Posterior cingulate gyrus (tissue), 11 donors: ENCODE data around the gene SLC48A1.
A peak's percentile ranks its signal among the peaks of the same experiment; 100 is the strongest.

ENCODE experiments used
- DNase-seq, 10 donors: peaks; one replicate each; pipeline versions ENCODE4 v3.0.0 to v3.0.0-alpha.2; 2020 to 2021; ENCODE audit warnings: mixed read lengths in 3 of 10
- intact Hi-C: fragments of 100-400 bp; cut with DNase I; formaldehyde crosslinking; loops from one replicate; pipeline ENCODE4 v1.15.1; 2023

SLC48A1 gene

DNA sequence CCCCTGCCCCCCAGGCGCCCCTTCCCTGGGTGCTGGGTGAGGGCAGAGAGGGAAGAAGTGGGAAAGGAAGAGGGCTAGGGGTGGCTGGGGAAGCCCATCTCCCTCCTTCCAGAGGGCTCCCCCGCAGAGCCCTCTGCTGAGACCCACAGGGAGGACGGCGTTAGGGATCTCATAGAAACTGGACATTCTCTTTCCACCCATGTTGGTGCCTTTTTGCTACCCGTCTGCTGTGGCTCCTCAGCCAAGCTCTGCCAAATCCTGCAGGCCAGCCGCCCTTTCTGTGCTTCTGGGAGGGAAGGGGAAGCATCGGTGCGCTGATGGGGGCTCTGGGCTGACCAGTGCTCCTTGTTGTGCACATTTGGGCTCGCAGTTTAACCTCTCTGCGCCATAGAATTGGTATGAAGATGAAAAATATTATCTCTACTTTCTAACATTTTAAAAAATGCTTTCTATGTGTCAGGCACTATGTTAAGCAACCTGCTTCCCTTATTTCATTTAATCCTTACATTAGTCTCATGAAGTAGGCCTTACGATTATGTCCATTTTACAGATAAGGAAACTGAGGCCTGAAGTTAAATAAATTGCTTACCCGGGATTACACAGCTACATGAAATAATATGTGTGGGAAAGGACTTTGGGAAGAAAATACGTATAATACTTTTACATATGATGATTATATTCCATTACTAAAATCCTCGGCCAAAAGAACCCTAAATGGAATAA is 981 bp downstream of the SLC48A1 start:
- peak in 3 of 10 donors; percentile 5 to 72 (median 71) for DNase-seq
- intact Hi-C loops: no loop called here

DNA sequence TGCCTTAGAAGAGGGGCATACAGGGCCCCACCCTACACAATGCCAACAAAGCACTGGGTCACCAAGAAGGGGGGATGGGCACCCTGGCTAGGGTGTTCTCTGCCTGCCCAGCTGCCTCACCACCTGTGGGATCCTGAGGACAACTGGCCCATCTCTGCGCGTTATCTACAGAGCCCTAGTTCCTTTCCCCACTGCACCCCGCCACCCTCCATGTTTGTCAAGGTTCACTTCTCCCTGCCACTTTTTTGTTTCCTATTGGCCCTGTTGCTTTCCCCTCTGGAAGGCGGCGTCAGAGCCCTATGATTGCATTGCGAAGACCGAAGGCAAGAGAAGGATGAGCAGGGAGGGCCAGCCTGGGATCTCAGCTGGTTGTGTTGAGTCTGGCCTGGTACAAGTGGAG is 1.6 kb downstream of the SLC48A1 start:
- intact Hi-C loops: no loop called here
- DNase-seq: peak in 4 of 10 donors; percentile 11 to 69 (median 54)

- peak in 6 of 10 donors; percentile 47 to 92 (median 68) for DNase-seq
- intact Hi-C loops: no loop called here
These were observed 2.3 kb downstream of the SLC48A1 start for GRCh38 chr12:47775100-47775911.

DNA sequence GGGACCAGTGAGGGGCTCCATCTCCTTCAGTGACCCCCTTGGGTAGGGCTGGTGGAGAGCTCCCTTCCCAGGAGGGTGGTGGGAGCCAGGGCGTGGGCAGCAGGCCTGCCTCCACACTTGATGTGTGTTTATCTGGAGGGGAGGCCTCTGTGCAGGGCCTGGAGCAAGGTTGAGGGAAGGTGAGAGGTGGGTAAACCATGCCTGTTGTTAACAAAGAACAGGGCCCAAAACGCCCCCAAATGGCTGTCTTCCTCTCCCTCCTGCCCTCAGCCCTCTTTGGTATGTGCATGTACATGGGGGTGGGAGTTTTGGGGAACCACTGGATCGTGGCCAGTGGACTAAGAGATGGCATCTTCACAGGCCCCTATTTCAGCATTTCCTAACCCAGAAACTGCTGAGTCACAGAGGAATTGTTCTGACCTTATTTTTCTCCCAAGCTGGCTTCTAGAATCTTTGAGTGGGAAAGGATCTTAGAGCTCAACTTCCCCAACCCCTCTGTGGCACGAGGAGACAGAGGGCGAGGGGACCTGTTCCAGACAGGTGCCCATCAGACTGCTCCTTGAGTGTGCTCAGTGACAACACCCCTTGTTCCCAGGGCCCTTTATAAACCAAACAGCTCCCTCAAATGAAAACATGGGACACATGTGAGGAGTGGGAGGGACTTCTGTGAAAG is 3.6 kb downstream of the SLC48A1 start:
- intact Hi-C loops: no loop called here
- peak in 3 of 10 donors; percentile 5 to 59 (median 51) for DNase-seq

GRCh38 chr12:47777151-47777550 is 4.1 kb downstream of the SLC48A1 start:
- intact Hi-C loops: no loop called here

GRCh38 chr12:47777741-47778558 is 4.9 kb downstream of the SLC48A1 start:
- DNase-seq: peak; percentile 88 to 99 (median 94)
- intact Hi-C loops: loop anchor here (2.0 kb wide), 1 partner anchor 35 kb away; no protein-coding TSS in a partner anchor

More at GRCh38 chr12:47777151-47777550, 4.1 kb downstream of the SLC48A1 start:
- DNase-seq: peak in 4 of 10 donors; percentile 6 to 77 (median 36)

GRCh38 chr12:47778881-47779280 is 5.8 kb downstream of the SLC48A1 start:
- intact Hi-C loops: loop anchor here (1.0 to 2.0 kb wide), 2 partner anchors 36 to 64 kb away; no protein-coding TSS in a partner anchor
- DNase-seq: peak in 4 of 10 donors; percentile 24 to 73 (median 63)

GRCh38 chr12:47779301-47779942 is 6.4 kb downstream of the SLC48A1 start:
- peak; percentile 88 to 99 (median 94) for DNase-seq
- intact Hi-C loops: loop anchor here (1.0 to 2.0 kb wide), 2 partner anchors 37 to 64 kb away; no protein-coding TSS in a partner anchor

DNA sequence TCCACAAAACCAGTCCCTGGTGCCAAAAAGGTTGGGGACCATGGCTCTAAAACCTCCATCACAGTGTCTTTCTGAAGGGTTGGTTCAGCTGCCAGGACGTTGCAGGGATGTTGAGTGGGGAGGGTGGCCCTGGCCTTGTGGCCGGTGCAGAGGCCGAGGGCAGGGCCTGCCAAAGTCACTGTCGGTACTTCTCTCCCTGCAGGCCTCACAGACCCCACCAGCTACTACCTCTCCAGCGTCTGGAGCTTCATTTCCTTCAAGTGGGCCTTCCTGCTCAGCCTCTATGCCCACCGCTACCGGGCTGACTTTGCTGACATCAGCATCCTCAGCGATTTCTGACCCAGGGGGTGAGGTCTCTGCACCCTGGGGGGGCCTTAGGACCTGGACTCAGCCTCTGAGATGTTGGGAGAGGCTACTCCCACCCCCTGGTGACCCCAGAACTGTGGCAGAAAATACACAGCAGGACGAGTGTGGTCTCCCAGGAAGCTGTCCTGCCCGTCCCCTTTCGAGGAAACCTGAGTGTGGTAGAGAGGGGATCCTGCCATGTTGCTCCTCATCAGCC is 7.0 kb downstream of the SLC48A1 start:
- peak in 3 of 10 donors; percentile 4 to 54 (median 44) for DNase-seq
- intact Hi-C loops: loop anchor here (1.0 to 2.0 kb wide), 2 partner anchors 37 to 65 kb away; no protein-coding TSS in a partner anchor

DNA sequence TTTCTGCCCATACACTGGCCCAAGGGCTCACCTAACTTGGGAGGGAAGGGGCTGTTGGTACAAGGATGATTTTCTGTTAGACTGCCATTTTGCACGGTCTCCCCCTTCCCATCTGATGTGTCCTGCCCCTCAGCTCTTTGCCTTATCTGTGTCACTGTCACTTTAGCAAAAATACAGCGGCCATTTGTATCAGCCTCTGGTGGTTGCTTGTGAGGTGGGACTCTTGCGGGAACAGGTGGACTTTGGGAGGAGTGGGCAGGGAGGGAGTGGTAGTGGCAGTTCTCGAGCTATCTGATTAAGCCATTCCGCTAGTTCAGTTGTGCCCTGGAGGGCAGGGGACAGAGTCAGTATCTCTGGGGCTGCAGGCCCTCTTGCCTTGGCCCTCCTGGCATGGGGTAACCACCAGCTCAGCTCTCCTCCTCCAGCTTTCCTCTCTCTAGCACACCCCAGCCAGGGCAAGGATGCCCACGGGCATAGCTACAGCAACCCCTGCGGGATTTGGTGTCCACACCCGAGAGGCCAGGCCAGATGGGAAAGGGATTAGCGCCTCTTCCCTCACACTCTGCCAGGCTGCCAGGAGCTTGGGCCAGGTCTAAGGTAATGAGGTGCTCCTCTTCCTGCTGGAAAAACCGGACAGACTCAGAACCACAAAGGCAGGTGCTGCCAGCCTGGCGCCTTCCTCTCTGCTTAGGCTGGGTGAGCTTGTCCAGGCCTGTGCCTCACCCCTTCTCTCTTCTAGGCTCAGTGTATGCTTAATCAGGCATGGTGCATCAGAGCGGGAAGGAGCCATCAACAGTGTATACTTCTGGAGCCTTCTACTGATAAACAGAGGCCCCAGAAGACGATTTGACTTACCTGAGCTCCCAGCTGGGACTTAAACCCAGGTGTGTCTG is 8.7 kb downstream of the SLC48A1 start:
- DNase-seq: peak in 4 of 10 donors; percentile 20 to 77 (median 40)
- intact Hi-C loops: no loop called here

- intact Hi-C loops: no loop called here
- DNase-seq: peak in 4 of 10 donors; percentile 8 to 81 (median 50)
These were observed 9.3 kb downstream of the SLC48A1 start for GRCh38 chr12:47782372-47782770.

DNA sequence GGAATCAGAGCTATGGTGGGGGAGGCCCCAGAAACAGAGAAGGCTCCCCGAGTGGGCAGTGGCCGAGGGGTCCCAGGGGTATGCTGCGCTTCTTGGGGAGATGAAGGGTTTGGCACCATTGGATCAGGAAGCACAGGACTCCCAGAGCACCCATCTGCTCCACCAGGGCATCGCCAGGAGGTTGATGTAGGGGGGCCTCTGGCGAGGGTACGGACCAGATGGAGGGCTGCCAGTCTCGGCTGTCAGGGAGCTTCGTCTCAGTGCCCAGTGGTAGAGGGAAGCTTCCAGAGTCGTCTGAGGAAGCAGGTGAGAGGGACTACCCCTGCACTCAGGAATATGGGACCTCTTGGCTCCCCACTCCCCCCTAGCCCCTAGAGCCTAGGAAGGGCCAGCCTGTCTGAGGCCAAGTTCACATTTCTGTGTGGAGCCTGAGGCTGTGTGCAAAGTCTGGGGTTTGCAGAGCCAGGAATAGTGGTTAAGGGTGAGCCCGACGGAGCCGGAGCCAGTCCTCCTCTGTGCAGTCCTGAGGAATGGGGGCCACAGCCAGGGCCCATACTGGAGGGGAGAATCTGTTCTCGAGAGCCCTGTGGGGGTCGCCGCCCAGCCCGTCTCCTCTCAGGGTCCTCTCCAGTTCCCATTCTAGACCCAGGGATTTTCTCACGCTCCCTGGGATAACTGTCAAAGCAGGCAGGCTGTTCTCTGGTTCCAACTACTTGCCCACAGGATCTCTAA is 10.2 kb downstream of the SLC48A1 start:
- DNase-seq: peak in 4 of 10 donors; percentile 7 to 71 (median 48)
- intact Hi-C loops: no loop called here

DNA sequence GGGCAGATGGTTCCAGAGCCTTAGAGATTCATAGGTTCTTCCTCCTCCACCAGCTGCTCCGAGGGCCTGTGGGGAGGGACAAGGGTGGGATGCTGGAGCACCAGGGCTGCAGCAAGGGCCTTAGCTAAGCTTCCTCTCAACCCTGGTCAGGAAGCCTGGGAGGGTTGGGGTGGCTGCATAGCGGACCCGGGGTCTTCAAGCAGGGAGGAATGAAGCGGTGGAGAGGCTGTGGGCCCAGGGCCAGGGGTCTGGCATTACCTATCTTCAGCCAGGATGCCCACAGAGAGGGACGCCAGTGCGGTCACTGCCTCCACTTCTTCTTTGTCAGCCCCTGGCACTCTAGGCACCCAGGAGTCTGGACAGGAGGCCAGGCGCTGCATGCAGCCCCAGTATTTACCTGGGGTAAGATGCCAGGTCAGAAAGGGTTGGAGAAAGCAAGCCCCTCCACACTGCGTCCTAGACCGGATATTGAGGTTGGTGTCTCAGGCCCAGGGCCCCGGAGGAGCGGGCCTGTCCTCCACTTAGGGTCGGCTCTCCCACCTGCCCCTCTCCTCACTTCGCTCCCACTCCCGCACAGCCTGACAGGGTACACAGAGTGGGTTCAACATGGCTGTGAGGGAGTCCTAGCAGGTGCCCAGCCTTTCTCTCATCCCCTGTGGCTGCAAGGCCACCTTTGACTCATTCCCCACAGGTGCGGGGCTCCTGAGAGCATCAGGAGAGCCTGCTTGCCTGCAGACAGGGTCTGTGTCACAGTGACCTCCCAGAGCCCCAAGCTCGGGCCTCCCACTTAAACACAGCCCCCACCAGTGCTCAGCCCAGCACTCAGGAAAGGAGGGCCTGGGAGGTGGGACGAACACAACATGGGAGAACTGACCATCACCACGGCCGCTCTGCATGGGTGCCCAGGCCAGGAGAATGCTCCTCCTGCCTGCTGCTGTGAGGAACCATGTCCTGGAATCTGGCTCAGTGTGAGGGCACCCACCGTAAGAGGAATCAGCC is 11.1 kb downstream of the SLC48A1 start:
- intact Hi-C loops: no loop called here
- peak in 4 of 10 donors; percentile 10 to 82 (median 41) for DNase-seq

GRCh38 chr12:47785036-47785886 is 12.2 kb downstream of the SLC48A1 start:
- intact Hi-C loops: no loop called here
- peak in 4 of 10 donors; percentile 4 to 57 (median 26) for DNase-seq
